ENCODE data around the gene PEX26.
A peak's percentile ranks its signal among the peaks of the same experiment; 100 is the strongest.
"Not testable (repeated sequence)": the region's sequence is repeated elsewhere in the genome, so short reads cannot be mapped to it uniquely, and the experiment has no call there.

The PEX26 gene

DNA sequence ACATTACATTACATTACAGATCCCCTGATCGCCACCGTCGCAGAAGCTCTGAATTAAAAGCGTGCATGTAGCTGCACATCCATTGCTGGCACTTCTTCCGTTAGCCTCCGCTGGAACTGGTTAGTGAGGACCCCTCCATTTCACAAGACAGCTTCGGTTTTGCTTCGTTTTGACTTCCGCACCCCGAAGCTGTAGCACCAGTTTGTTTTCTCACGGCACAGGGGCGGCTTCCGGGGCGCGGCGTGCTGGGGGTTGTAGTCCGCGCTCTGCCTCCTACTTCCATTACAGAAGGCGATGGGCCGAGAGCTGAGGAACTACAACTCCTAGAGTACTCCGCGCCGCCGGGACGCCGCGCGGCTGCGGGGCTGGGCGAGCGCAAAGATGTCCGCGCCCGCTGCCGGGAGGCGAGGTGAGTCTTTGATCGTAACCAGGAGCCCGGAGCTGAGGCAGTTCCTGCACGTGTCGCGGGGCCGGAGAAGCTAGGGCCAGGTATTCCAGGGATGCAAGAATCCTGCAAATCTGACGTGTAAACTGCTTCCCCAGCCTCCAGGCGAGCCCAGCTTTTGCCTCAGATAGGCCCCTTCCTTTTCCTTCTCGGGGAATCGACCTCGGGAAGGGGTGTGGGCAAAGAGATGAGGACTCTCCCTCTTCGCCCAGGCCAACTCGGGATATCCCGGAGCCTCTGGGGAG, at the start of gene PEX26:
PEX26 (plus strand) TSS at position 352 of the 690 bp plus-strand sequence. CDS start 387 bp downstream, outside the sequence.
- peak; percentile 98 for DNase-seq

GRCh38 chr22:18028817-18029527, 48.8 kb upstream of the PEX26 start:
- no peak for DNase-seq

GRCh38 chr22:18029686-18030267, 48.0 kb upstream of the PEX26 start:
- DNase-seq, result no peak

GRCh38 chr22:18031695-18032454, 45.9 kb upstream of the PEX26 start:
- no peak for DNase-seq

DNA sequence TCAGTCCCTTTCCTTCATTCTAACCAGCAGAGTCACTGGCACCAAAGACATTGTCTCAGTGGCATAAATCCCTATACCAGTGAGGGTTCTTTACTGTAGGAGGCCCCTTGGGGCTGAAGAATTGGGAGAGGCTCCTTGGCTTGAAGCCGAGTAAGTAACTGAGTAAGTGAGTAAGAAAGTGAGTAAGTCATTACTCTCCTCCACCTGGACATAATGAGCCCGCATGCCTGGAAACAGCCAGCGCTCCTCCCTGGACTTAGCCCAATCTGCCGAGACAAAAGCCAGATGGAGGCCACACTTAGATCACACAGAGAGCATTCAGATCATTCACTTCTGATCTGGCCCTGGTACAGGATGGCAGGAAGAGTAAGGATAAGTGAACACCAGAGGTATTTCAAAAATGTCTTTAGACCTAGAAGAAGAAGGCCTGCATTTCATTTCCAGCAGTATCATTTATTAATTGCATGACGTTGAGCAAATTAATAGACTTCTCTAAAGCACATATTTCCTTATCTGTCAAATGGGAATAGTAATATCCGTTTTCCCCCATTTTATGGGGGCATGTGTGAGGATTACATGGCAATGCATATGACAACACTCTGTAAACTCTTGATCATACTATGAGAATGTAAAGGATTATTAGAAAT, 45.2 kb upstream of the PEX26 start:
- DNase-seq, result no peak

DNA sequence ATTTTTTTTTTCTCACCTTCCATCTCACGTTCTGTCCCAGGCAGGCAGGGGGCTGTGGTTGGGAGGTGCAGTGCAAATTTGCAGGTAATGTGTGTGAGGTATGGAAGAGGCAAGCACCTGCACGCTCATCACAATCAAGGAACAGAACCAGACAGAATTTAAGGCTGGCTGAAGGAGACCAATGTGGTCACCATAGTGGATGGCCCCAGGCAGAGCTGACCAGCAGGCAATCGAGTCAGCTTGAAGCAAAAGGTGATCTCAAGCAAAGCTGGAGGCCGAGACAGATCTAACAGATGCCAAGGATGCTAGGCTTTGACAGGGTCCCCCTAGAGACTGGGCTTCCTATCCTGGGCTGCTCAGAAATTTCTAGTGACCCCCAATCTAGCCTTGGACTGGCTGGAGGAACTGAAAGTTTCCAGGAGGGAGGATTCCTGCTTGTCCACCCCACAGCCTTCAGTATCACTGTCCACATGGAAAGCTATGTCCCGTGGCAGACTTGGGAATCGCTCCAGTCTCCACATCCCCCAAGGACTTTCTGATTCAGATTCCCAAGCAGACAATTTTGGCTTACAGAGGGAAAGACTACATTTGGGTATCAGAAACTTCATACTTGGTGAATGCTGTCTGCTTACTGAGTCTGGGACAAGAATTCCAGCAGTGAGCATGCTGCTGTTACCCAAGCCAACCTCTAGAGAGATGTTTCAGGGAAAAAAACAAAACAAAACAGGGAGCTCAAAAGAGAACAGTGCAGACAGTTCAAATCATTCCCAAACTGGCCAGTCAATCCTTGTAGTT, 44.4 kb upstream of the PEX26 start:
- no peak for DNase-seq

- no peak for DNase-seq
Measured at GRCh38 chr22:18034076-18034475, 43.7 kb upstream of the PEX26 start.

DNA sequence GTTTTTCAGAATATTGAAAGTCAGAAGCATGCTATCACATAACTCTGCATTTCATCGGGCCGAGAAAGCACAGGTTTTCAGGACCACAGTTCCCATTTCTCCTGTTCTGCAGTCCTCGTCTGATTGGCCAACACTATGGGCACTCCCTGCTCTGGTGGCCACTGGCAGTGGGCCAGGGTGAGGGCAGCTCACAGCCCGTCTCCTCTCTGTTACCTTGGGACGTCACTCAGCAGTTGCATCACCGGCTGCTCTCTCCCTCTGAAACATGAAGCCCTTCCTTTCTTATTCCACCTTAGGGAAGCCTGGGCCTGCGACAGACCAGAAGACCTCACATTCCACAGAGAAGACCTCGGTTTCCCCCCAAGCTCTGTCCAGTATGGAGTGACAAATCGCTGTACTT, 42.0 kb upstream of the PEX26 start:
- DNase-seq, result no peak

- DNase-seq, result not testable (repeated sequence)
Measured at GRCh38 chr22:18040898-18041297, 36.9 kb upstream of the PEX26 start.

DNA sequence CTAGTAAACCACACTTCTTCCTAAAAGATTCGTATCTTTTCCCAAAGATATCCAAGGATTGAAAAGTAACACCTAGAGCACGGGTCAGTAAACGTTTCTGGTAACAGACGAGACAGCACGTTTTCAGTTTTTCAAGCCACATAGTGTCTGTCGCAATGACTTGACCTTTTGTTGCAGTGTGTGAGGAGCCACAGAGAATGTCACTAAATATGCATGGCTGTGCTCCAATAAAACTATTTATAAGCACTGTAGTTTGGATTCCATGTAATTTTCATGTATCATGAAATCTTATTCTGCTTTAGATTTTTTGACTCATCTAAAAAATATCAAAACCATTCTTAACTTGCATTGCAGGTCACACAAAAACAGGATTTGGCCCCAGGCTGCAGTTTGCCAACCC, 35.1 kb upstream of the PEX26 start:
- DNase-seq, result no peak

- no peak for DNase-seq
Measured at GRCh38 chr22:18044548-18045271, 33.1 kb upstream of the PEX26 start.

DNA sequence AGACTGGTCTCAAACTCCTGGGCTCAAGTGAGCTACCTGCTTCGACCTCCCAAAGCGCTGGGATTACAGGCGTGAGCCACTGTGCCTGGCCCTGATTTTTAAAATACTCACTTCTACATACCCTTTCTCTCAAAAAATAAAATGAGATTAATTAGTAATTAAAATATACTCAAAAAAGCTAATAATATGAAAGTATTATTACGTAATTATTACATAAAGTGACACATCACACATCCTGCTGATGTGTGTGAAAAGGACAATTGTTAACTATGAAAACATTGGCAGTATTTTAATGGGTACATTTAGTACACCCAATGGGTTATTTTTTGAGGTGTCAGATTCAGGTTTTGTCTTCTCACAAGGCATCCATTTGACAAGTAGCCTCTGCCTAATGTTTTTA, 32.0 kb upstream of the PEX26 start:
- no peak for DNase-seq

- no peak for DNase-seq
Measured at GRCh38 chr22:18048041-18048440, 29.7 kb upstream of the PEX26 start.

DNA sequence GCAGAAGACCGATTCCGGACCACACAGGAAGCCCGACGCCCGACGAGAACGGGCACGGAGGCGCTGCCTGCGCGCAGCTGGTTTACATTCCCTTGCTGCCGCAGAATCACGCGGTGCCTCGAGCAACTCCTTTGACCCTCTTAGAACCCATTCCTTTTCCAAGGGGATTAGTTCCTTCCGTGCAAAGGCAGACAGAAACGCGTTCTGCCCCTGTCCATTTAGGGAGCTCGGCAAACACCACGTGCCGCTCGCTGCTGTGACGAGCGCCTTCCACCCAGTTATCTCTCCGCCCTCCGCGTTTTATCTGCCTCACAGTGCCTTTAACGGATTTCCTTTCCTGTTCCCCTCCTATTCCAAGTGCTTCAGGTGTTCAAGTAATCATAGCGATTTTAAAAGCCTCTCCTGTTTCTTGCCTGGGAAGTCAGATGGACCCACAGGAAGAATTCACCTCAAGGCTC, 29.3 kb upstream of the PEX26 start:
- DNase-seq, result no peak

GRCh38 chr22:18050065-18050464, 27.7 kb upstream of the PEX26 start:
- DNase-seq, result no peak

DNA sequence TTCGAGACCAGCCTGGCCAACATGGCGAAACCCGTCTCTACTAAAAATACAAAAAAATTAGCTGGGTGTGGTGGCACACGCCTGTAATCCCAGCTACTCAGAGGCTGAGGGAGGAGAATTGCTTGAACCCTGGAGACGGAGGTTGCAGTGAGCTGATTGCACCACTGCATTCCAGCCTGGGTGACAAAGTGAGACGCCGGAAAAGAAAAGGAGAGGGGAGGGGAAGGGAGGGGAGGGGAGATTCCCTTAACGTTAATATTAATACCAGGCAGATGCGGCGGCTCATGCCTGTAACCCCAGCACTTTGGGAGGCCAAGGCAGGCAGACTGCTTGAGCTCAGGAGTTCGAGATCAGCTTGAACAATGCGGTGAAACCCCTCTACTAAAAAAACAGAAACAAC, 26.7 kb upstream of the PEX26 start:
- DNase-seq, result not testable (repeated sequence)

DNA sequence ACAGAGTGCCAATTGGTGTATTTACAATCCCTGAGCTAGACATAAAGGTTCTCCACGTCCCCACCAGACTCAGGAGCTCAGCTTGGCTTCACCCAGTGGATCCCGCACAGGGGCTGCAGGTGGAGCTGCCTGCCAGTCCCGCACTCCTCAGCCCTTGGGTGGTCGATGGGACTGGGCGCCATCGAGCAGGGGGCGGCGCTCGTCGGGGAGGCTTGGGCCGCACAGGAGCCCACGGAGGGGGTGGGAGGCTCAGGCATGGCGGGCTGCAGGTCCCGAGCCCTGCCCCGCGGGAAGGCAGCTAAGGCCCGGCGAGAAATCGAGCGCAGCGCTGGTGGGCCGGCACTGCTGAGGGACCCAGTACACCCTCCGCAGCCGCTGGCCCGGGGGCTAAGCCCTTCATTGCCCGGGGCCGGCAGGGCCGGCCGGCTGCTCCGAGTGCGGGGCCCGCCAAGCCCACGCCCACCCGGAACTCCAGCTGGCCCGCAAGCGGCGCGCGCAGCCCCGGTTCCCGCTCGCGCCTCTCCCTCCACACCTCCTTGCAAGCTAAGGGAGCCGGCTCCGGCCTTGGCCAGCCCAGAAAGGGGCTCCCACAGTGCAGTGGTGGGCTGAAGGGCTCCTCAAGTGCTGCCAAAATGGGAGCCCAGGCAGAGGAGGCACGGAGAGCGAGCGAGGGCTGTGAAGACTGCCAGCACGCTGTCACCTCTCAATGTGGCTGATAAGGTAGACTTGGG, 24.4 kb upstream of the PEX26 start:
- not testable (repeated sequence) for DNase-seq

DNA sequence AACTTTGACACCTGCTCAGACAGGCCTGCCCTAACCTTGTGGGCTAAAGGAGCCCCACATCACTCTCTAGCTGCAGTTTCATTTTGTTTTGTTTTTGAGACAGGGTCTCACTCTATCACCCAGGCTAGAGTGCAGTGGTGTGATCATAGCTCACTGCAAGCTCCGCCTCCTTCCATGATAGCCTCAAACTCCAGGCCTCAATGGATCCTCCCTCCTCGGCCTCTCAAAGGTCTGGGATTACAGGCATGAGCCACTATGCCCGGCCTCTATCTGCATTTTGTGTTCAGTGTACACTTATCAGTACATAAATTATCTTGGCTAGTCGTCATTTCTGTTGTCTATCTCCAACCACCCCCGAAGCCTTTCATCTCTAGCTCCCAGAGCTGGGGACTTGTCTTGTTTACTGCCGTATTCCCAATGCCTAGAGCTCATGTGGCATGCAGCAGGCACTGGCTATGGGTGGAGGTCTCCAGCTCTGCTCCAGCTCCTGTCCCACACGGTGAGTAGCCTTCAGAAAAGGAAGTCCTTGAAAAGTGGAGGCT, 22.1 kb upstream of the PEX26 start:
- no peak for DNase-seq

- DNase-seq, result peak; percentile 72
Measured at GRCh38 chr22:18056161-18056666, 21.6 kb upstream of the PEX26 start.

Measured in inflammatory macrophage treated with lipopolysaccharide for 4 hours (primary cell).